ENCODE results near the gene FASTKD3. TPM values are rescaled to one million over a fixed set of nuclear protein-coding genes. Genes with fewer than 3 reads are reported as not detected.

Gene FASTKD3
- total RNA-seq, 1 donor from 2014 or later: 4.7 TPM

- no peak for ATAC-seq (ENCODE audit: poor library complexity)
- intact Hi-C loops (cut with DNase I): no loop called here
Observed at GRCh38 chr5:7882926-7883325, 14.1 kb upstream of the FASTKD3 start.

GRCh38 chr5:7881816-7882215 lies 13.0 kb upstream of the FASTKD3 start:
- intact Hi-C loops (cut with DNase I): no loop called here
- DNase-seq (no peak), ATAC-seq (ENCODE audit: poor library complexity) (no peak)

More at GRCh38 chr5:7882926-7883325, 14.1 kb upstream of the FASTKD3 start:
- DNase-seq: no peak

GRCh38 chr5:7881091-7881490 lies 12.3 kb upstream of the FASTKD3 start:
- no peak for DNase-seq
- ATAC-seq (ENCODE audit: poor library complexity): no peak
- intact Hi-C loops (cut with DNase I): no loop called here

- no peak for ATAC-seq (ENCODE audit: poor library complexity)
- DNase-seq: no peak
- intact Hi-C loops (cut with DNase I): no loop called here
Observed at GRCh38 chr5:7878381-7878873, 9.6 kb upstream of the FASTKD3 start.

- ATAC-seq (ENCODE audit: poor library complexity): no peak
- DNase-seq: no peak
- intact Hi-C loops (cut with DNase I): no loop called here
Observed at GRCh38 chr5:7877851-7878250, 9.0 kb upstream of the FASTKD3 start.

- no peak for DNase-seq
- ATAC-seq (ENCODE audit: poor library complexity): no peak
- intact Hi-C loops (cut with DNase I): no loop called here
Observed at GRCh38 chr5:7876867-7877266, 8.0 kb upstream of the FASTKD3 start.

GRCh38 chr5:7875151-7875550 lies 6.3 kb upstream of the FASTKD3 start:
- DNase-seq: no peak
- intact Hi-C loops (cut with DNase I): no loop called here
- ATAC-seq (ENCODE audit: poor library complexity): no peak

- intact Hi-C loops (cut with DNase I): no loop called here
- ATAC-seq (ENCODE audit: poor library complexity) (no peak), DNase-seq (no peak)
Observed at GRCh38 chr5:7874639-7875038, 5.8 kb upstream of the FASTKD3 start.

GRCh38 chr5:7873216-7873615 lies 4.4 kb upstream of the FASTKD3 start:
- ATAC-seq (ENCODE audit: poor library complexity): no peak
- DNase-seq: no peak
- intact Hi-C loops (cut with DNase I): no loop called here

- intact Hi-C loops (cut with DNase I): no loop called here
- ATAC-seq (ENCODE audit: poor library complexity): no peak
- no peak for DNase-seq
Observed at GRCh38 chr5:7872517-7873130, 3.8 kb upstream of the FASTKD3 start.

GRCh38 chr5:7871653-7872052 lies 2.8 kb upstream of the FASTKD3 start:
- intact Hi-C loops (cut with DNase I): no loop called here
- no peak for ATAC-seq (ENCODE audit: poor library complexity)
- DNase-seq: no peak

- no peak for DNase-seq
- intact Hi-C loops (cut with DNase I): no loop called here
- peak; percentile 63 for ATAC-seq (ENCODE audit: poor library complexity)
Observed at GRCh38 chr5:7869474-7870136, 774 bp upstream of the FASTKD3 start.

GRCh38 chr5:7868427-7868772 lies 431 bp downstream of the FASTKD3 start:
- intact Hi-C loops (cut with DNase I): no loop called here
- DNase-seq (no peak), ATAC-seq (ENCODE audit: poor library complexity) (peak; percentile 2)

GRCh38 chr5:7867260-7867659 lies 1.6 kb downstream of the FASTKD3 start:
- DNase-seq: no peak
- intact Hi-C loops (cut with DNase I): no loop called here

GRCh38 chr5:7866196-7866595 lies 2.6 kb downstream of the FASTKD3 start:
- intact Hi-C loops (cut with DNase I): no loop called here
- DNase-seq: no peak
- no peak for ATAC-seq (ENCODE audit: poor library complexity)

More at GRCh38 chr5:7867260-7867659, 1.6 kb downstream of the FASTKD3 start:
- no peak for ATAC-seq (ENCODE audit: poor library complexity)

GRCh38 chr5:7857926-7858632 lies 10.8 kb downstream of the FASTKD3 start:
- ATAC-seq (ENCODE audit: poor library complexity): no peak
- intact Hi-C loops (cut with DNase I): no loop called here

GRCh38 chr5:7857361-7857760 lies 11.5 kb downstream of the FASTKD3 start:
- no peak for ATAC-seq (ENCODE audit: poor library complexity)
- intact Hi-C loops (cut with DNase I): no loop called here
- DNase-seq: no peak

More at GRCh38 chr5:7857926-7858632, 10.8 kb downstream of the FASTKD3 start:
- no peak for DNase-seq

- DNase-seq: no peak
- intact Hi-C loops (cut with DNase I): no loop called here
- peak; percentile 88 for ATAC-seq (ENCODE audit: poor library complexity)
Observed at GRCh38 chr5:7856855-7857254, 12.0 kb downstream of the FASTKD3 start.

- ATAC-seq (ENCODE audit: poor library complexity) (no peak), DNase-seq (no peak)
- intact Hi-C loops (cut with DNase I): no loop called here
Observed at GRCh38 chr5:7855611-7856010, 13.2 kb downstream of the FASTKD3 start.

- DNase-seq (no peak), ATAC-seq (ENCODE audit: poor library complexity) (no peak)
- intact Hi-C loops (cut with DNase I): no loop called here
Observed at GRCh38 chr5:7852988-7853387, 15.8 kb downstream of the FASTKD3 start.

All from Right ventricle myocardium superior (tissue), 1 donor.